Measurements from ENCODE around the gene DPYD. TPM values are rescaled to one million over a fixed set of nuclear protein-coding genes. Genes with fewer than 3 reads are reported as not detected.
A peak's percentile ranks its signal among the peaks of the same experiment; 100 is the strongest.

Gene DPYD
- 6.9 and 8.5 TPM in 2 replicates for total RNA-seq (ENCODE audit: low replicate concordance)
- long read RNA-seq, full-length matches to known transcripts, result 7 of 17 reads
- long read RNA-seq, partial matches to known transcripts, result 5 of 17 reads
- long read RNA-seq, other reads (novel, unspliced or antisense), result 5 of 17 reads

DNA sequence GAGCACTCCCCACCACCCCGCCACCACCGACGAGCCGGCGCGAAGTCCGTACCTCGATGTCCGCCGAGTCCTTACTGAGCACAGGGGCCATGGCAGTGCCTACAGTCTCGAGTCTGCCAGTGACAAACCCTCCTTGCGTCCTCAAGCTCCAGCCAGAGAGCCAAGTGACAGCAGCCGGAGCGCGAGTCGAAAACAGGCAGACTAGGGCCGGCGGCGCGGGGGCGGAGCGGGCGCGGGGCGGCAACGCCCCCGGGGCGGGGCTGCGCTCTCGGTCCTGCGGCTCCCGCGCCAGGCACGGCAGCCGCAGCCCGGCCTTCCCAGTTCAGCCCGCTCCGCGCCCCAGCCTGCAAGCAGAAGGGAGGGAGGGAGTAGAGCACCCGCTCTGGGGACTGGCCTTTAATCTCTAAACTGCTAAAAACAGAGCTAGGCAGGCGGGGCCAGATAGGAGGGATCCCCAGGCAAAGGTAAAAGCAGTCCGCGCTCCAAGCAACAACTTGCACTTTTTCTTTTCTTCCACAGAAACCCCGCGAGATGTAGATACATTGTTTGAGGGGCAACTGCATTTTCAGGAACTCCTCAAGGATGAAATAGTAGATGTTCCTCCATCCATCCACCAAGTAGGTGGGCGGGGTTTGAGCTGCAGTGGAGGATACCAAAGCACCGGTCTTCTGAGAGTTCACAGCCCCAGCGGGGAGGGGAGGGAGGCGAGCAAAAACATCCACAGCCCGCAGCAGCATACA lies at the start of gene DPYD:
DPYD (minus strand) TSS at position 203 of the 740 bp plus-strand sequence; CDS start at position 91, 112 bp downstream.
- H3K4me3 Mint-ChIP-seq, result peak within 1 kb of the TSS; percentile 90
- no peaks in the 10 kb centered on the region for H3K36me3 Mint-ChIP-seq
- no peaks in the 10 kb centered on the region for H3K9me3 Mint-ChIP-seq
- H3K27ac Mint-ChIP-seq, result peak within 1 kb of the TSS; percentile 87
- H3K27me3 Mint-ChIP-seq, result peaks cover 31% of the 10 kb centered on the region
- TF ChIP-seq, protein P1, sequence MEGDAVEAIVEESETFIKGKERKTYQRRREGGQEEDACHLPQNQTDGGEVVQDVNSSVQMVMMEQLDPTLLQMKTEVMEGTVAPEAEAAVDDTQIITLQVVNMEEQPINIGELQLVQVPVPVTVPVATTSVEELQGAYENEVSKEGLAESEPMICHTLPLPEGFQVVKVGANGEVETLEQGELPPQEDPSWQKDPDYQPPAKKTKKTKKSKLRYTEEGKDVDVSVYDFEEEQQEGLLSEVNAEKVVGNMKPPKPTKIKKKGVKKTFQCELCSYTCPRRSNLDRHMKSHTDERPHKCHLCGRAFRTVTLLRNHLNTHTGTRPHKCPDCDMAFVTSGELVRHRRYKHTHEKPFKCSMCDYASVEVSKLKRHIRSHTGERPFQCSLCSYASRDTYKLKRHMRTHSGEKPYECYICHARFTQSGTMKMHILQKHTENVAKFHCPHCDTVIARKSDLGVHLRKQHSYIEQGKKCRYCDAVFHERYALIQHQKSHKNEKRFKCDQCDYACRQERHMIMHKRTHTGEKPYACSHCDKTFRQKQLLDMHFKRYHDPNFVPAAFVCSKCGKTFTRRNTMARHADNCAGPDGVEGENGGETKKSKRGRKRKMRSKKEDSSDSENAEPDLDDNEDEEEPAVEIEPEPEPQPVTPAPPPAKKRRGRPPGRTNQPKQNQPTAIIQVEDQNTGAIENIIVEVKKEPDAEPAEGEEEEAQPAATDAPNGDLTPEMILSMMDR (conservative IDR thresholded peaks at IDR 0.05), result no peak
- peaks cover 10% of the 10 kb centered on the region for H3K4me1 Mint-ChIP-seq (ENCODE audit: unreplicated experiment)
- peak; percentile 88 for DNase-seq (ENCODE audit: extremely low spot score, unreplicated experiment)

DNA sequence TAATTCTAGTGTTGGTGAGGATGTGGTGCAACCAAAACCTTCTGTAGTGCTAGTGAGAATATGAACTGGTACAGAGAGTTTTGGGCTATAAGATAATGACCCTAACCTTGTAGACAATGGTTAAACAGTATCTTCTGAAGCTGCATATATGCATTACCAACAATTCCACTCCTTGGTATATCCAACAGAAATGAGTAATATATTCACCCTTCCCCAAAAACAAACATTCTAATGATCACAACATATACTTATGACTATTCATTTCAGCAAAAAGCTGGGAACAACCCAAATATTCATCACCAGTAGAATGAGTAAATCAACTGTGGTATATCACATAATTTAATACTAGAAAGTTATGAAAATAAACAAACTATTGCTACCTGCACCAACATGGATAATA lies 39.6 kb upstream of the DPYD start:
- Mint-ChIP-seq H3K4me1 (ENCODE audit: unreplicated experiment) (no peaks in the 10 kb centered on the region), H3K9me3 (no peaks in the 10 kb centered on the region), H3K4me3 (no peak overlapping the region), H3K27ac (no peak overlapping the region), H3K27me3 (peaks cover 6% of the 10 kb centered on the region), H3K36me3 (no peaks in the 10 kb centered on the region)
- TF ChIP-seq, protein P1 (conservative IDR thresholded peaks at IDR 0.05), result no peak
- DNase-seq (ENCODE audit: extremely low spot score, unreplicated experiment), result no peak

DNA sequence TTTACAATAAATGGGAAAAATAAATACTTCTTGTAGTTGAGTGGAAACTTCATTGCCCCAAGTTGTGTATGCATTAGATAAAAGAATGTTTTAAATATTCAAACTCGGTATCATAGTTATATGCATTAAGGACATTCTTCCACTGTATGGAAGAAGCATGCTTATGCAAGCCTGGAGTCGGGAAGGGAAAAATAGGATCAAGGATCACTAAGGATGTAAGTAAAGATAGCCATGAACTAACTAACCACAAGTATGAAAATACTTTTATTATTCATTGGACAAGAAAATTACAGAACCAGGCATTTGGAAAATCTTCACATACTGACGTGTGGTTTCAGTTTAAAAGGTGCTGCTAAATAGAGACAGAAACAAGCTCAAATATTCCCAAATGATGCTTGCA lies 26.9 kb upstream of the DPYD start:
- no peaks in the 10 kb centered on the region for H3K4me1 Mint-ChIP-seq (ENCODE audit: unreplicated experiment)
- no peaks in the 10 kb centered on the region for H3K9me3 Mint-ChIP-seq
- DNase-seq (ENCODE audit: extremely low spot score, unreplicated experiment), result no peak
- H3K27me3 Mint-ChIP-seq, result peaks cover 4% of the 10 kb centered on the region
- H3K36me3 Mint-ChIP-seq, result no peaks in the 10 kb centered on the region
- H3K4me3 Mint-ChIP-seq, result no peak overlapping the region
- H3K27ac Mint-ChIP-seq, result no peak overlapping the region
- TF ChIP-seq, protein P1 (conservative IDR thresholded peaks at IDR 0.05), result no peak

DNA sequence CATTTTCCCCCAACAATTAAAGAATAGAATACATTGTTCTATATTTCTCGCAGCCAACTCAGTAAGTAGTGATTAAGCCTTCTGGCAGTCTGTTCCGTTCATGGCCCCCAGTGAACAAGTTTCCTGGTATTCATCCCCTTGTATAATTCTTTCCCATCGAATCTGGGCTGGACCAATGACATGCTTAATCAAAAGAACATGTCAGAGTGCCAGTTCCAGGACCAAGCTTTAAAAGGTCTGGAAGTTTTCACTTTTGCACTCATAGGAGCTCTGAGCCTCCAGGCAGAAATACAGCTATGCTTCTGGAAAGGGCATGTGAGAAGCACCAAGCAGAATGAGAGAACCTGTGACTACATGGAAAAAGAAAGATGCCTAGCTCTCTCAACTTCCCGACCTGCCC lies 22.5 kb upstream of the DPYD start:
- no peaks in the 10 kb centered on the region for H3K9me3 Mint-ChIP-seq
- H3K4me3 Mint-ChIP-seq, result no peak overlapping the region
- peaks cover 3% of the 10 kb centered on the region for H3K27me3 Mint-ChIP-seq
- TF ChIP-seq, protein P1 (conservative IDR thresholded peaks at IDR 0.05), result no peak
- H3K36me3 Mint-ChIP-seq, result no peaks in the 10 kb centered on the region
- no peak for DNase-seq (ENCODE audit: extremely low spot score, unreplicated experiment)
- H3K4me1 Mint-ChIP-seq (ENCODE audit: unreplicated experiment), result no peaks in the 10 kb centered on the region
- no peak overlapping the region for H3K27ac Mint-ChIP-seq

DNA sequence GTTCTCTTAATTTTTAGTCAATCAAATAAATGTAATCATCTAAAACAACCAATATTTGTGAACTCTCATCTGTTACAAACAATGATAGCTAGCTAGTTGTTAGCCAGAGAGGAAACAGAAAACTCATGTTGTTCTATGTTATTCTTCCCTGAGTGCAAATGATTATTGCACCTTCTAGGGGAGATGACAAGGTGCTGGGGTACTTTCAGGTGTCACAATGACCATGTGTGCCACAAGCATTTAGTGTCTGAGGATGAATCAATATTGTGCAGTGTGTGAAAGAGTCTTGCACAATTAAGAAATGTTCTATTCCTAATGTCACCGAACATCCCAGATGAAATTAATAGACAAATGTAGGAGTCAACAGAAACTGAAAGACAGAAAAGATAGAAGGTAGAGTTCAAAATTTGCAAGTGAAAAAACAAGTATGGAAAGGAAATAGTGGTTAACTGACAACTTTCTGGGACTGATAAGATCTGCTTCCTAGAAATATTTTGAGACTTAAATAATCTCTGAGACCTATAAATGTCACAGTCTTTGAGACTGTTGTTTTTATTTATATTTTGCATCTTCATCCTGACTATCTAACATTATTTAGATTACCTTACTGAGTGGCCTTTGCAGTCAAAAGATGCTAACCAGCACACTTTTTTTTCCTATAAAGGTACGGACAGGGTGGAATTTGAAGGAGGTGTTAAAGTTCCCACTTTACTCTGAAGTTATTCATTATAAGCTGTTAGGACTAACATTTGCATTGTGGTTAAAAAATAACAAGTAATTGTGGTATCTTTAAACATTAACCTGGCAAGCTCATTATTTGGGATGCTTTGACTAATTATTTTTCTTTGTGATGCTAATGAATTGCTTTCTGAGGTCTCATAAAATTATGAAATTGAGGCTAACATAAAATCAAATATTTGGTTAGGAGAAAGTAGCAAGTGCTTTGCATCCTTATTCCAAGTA lies 21.6 kb upstream of the DPYD start:
- TF ChIP-seq, protein P1 (conservative IDR thresholded peaks at IDR 0.05), result no peak
- Mint-ChIP-seq H3K4me1 (ENCODE audit: unreplicated experiment) (no peaks in the 10 kb centered on the region), H3K36me3 (no peaks in the 10 kb centered on the region), H3K9me3 (no peaks in the 10 kb centered on the region), H3K27me3 (peaks cover 6% of the 10 kb centered on the region), H3K4me3 (no peak overlapping the region), H3K27ac (no peak overlapping the region)
- DNase-seq (ENCODE audit: extremely low spot score, unreplicated experiment), result no peak
